CD14-positive monocyte (primary cell): ENCODE measurements around the gene HCN2. TPM values are rescaled to one million over a fixed set of nuclear protein-coding genes. Genes with fewer than 3 reads are reported as not detected.

Experiments
- DNase-seq, 3 donors: peaks; one replicate each; pipeline ENCODE4 v3.0.0-alpha.2; 2011 to 2022
- H2AFZ ChIP-seq: 2 replicates; pipeline ENCODE4 v1.6.0; 2012; ENCODE audit warnings: mild to moderate bottlenecking, low read depth, low read length, inconsistent platforms; ENCODE audit not compliant: insufficient read depth, poor library complexity, severe bottlenecking
- H3K27ac ChIP-seq, 2 donors: 1 replicate in 1 of 2; 2 replicates in 1 of 2; pipeline ENCODE4 v1.5.1; 2012 to 2013; ENCODE audit warnings: low read length in 2 of 2, control low read depth in 1 of 2, inconsistent platforms in 1 of 2, low read depth in 1 of 2, mild to moderate bottlenecking in 1 of 2
- H3K27me3 ChIP-seq, 2 donors: one replicate each; pipeline versions ENCODE4 v1.6.0 to v1.6.1; 2011 to 2013; ENCODE audit warnings: low read length in 2 of 2; ENCODE audit not compliant: control insufficient read depth in 2 of 2, insufficient read depth in 2 of 2
- H3K36me3 ChIP-seq, 2 donors: replicated peaks in 1 of 2; 1 replicate in 1 of 2; 2 replicates in 1 of 2; pipeline versions ENCODE4 v1.5.1 to v1.6.1; 2012 to 2013; ENCODE audit warnings: low read length in 2 of 2, control low read depth in 1 of 2, inconsistent platforms in 1 of 2, mild to moderate bottlenecking in 1 of 2; ENCODE audit not compliant: insufficient read depth in 2 of 2, control insufficient read depth in 1 of 2
- H3K4me1 ChIP-seq, 2 donors: 1 replicate in 1 of 2; 2 replicates in 1 of 2; pipeline versions ENCODE4 v1.5.1 to v1.6.1; 2012 to 2013; ENCODE audit warnings: low read length in 2 of 2, control low read depth in 1 of 2, inconsistent platforms in 1 of 2, mild to moderate bottlenecking in 1 of 2, moderate library complexity in 1 of 2; ENCODE audit not compliant: insufficient read depth in 2 of 2, control insufficient read depth in 1 of 2
- H3K4me2 ChIP-seq: replicated peaks from 2 replicates; pipeline ENCODE3; 2012; ENCODE audit warnings: low read length, moderate library complexity, mild to moderate bottlenecking; ENCODE audit not compliant: poor library complexity, severe bottlenecking; ENCODE audit errors: extremely low read depth
- H3K4me3 ChIP-seq, 3 experiments: fragments of 200-600 bp in 1 of 3; sonication (generic) in 1 of 3; replicated peaks in 1 of 3; 1 replicate in 2 of 3; 2 replicates in 1 of 3; pipeline ENCODE4 v1.5.1; 2011 to 2013; ENCODE audit warnings: low read length in 3 of 3, mild to moderate bottlenecking in 3 of 3, control low read depth in 2 of 3, low read depth in 2 of 3, inconsistent platforms in 1 of 3, moderate library complexity in 1 of 3
- H3K79me2 ChIP-seq: 2 replicates; pipeline ENCODE4 v1.6.0; 2012; ENCODE audit warnings: mild to moderate bottlenecking, control low read depth, inconsistent platforms, low read length, moderate library complexity; ENCODE audit not compliant: insufficient read depth
- H3K9ac ChIP-seq: 2 replicates; pipeline ENCODE4 v1.6.0; 2017; ENCODE audit warnings: low read length, mild to moderate bottlenecking; ENCODE audit not compliant: insufficient read depth, poor library complexity, severe bottlenecking
- H3K9me3 ChIP-seq, 2 donors: replicated peaks in 1 of 2; 1 replicate in 1 of 2; 2 replicates in 1 of 2; pipeline versions ENCODE4 v1.5.1 to v1.6.1; 2012 to 2013; ENCODE audit warnings: low read length in 2 of 2, control low read depth in 1 of 2; ENCODE audit not compliant: control insufficient read depth in 1 of 2, insufficient read depth in 1 of 2
- H4K20me1 ChIP-seq: 2 replicates; pipeline ENCODE4 v1.6.0; 2012; ENCODE audit warnings: mild to moderate bottlenecking, low read length, control low read depth, moderate library complexity; ENCODE audit not compliant: insufficient read depth
- H3K27ac Mint-ChIP-seq, 7 donors: one replicate each; pipeline ENCODE4 v1.8.0; 2020; ENCODE audit warnings: mild to moderate bottlenecking in 7 of 7, mixed read lengths in 7 of 7, moderate library complexity in 6 of 7, inconsistent platforms in 2 of 7
- H3K27me3 Mint-ChIP-seq, 3 donors: one replicate each; pipeline ENCODE4 v1.8.0; 2021 to 2022; ENCODE audit warnings: low read depth in 3 of 3, mild to moderate bottlenecking in 3 of 3, mixed read lengths in 3 of 3, moderate library complexity in 3 of 3, inconsistent platforms in 1 of 3
- H3K36me3 Mint-ChIP-seq, 2 donors: one replicate each; pipeline ENCODE4 v1.8.0; 2020; ENCODE audit warnings: mixed read lengths in 2 of 2, inconsistent platforms in 1 of 2, mild to moderate bottlenecking in 1 of 2
- H3K4me1 Mint-ChIP-seq: one replicate; pipeline ENCODE4 v1.8.0; 2020; ENCODE audit warnings: mild to moderate bottlenecking, mixed read lengths
- H3K4me3 Mint-ChIP-seq, 2 donors: one replicate each; pipeline ENCODE4 v1.8.0; 2020; ENCODE audit warnings: mild to moderate bottlenecking in 2 of 2, mixed read lengths in 2 of 2, moderate library complexity in 1 of 2
- H3K9me3 Mint-ChIP-seq, 7 donors: one replicate each; pipeline ENCODE4 v1.8.0; 2020 to 2022; ENCODE audit warnings: mixed read lengths in 7 of 7, mild to moderate bottlenecking in 6 of 7, moderate library complexity in 6 of 7, inconsistent platforms in 2 of 7
- CTCF ChIP-seq: fragments of 200-600 bp; IDR thresholded peaks from one replicate; pipeline ENCODE4 v1.8.0; 2022; ENCODE audit warnings: antibody characterized with exemption, mild to moderate bottlenecking
- WGBS: methylation state at CpG from one replicate; pipeline ENCODE4 v1.1.5; 2013; ENCODE audit warnings: missing lambda C conversion rate; ENCODE audit not compliant: insufficient coverage; 5-methylcytosine and 5-hydroxymethylcytosine counted together
- intact Hi-C, 2 donors: fragments of 100-400 bp; cut with micrococcal nuclease; formaldehyde crosslinking; loops; one replicate each; pipeline versions ENCODE4 v1.15.0 to v1.15.1; 2023
- polyA plus RNA-seq, 3 donors: library from polyadenylated mRNA; depleted of rRNA in 1 of 3; unstranded in 2 of 3; stranded (reverse) in 1 of 3; fragments of 300-500 nt in 2 of 3; fragments of >200 nt in 1 of 3; fragmentation: Illumina TruSeq in 2 of 3; gene quantifications; 1 replicate in 2 of 3; 2 replicates in 1 of 3; pipeline ENCODE4 v1.2.3, GENCODE V29; 2012 to 2021

The HCN2 gene
- polyA plus RNA-seq, 3 donors: 0.21 TPM; not detected in 2

GRCh38 chr19:607301-608154 lies 17.8 kb downstream of the HCN2 start:
- Mint-ChIP-seq H3K4me1 (peaks cover 18% of the 10 kb centered on the region), H3K27me3 (peaks cover 5 to 31% (median 8%) of the 10 kb centered on the region in 3 donors), H3K4me3 (no peak overlapping the region), H3K27ac (no peak overlapping the region), H3K9me3 (peaks cover 0 to 8% (median 3%) of the 10 kb centered on the region in 7 donors), H3K36me3 (no peaks in the 10 kb centered on the region)
- H3K4me3 ChIP-seq: no peak overlapping the region
- H3K4me2 ChIP-seq: no peak overlapping the region
- H3K9me3 ChIP-seq: peaks cover 0 to under 1% of the 10 kb centered on the region in 2 donors
- 88% methylated on average over 30 of the region's 30 CpGs for WGBS
- H3K27me3 ChIP-seq: peaks cover 0 to 12% of the 10 kb centered on the region in 2 donors
- intact Hi-C loops: no loop called here
- no peaks in the 10 kb centered on the region for H4K20me1 ChIP-seq
- no peak overlapping the region for H2AFZ ChIP-seq
- H3K79me2 ChIP-seq: no peaks in the 10 kb centered on the region
- H3K36me3 ChIP-seq: no peaks in the 10 kb centered on the region
- no peak overlapping the region for H3K27ac ChIP-seq
- no peak overlapping the region for H3K9ac ChIP-seq
- peaks cover 30 to 34% of the 10 kb centered on the region in 2 donors for H3K4me1 ChIP-seq
- DNase-seq: no peak
- no peak for TF ChIP-seq CTCF

- H3K4me1 ChIP-seq: peaks cover 30 to 34% of the 10 kb centered on the region in 2 donors
These were observed 18.7 kb downstream of the HCN2 start for GRCh38 chr19:608155-609003.

More at GRCh38 chr19:608155-609003, 18.7 kb downstream of the HCN2 start:
- 88% methylated on average over 28 of the region's 30 CpGs for WGBS
- H3K79me2 ChIP-seq: no peaks in the 10 kb centered on the region
- no peak overlapping the region for H3K4me3 Mint-ChIP-seq
- H3K36me3 ChIP-seq: no peaks in the 10 kb centered on the region
- no peaks in the 10 kb centered on the region for H3K36me3 Mint-ChIP-seq
- DNase-seq: no peak
- peaks cover 0 to 10% (median 3%) of the 10 kb centered on the region in 7 donors for H3K9me3 Mint-ChIP-seq
- peak overlapping the region in 1 of 2 donors; percentile 73 for H3K27ac ChIP-seq
- peak overlapping the region; percentile 47 for H3K4me2 ChIP-seq
- H4K20me1 ChIP-seq: no peaks in the 10 kb centered on the region
- peaks cover 17% of the 10 kb centered on the region for H3K4me1 Mint-ChIP-seq
- H3K4me3 ChIP-seq: peak overlapping the region in 1 of 3 experiments; percentile 34
- intact Hi-C loops: no loop called here
- peak overlapping the region in 3 of 7 donors; percentile 40 to 75 (median 71) for H3K27ac Mint-ChIP-seq
- no peak for TF ChIP-seq CTCF
- peaks cover 0 to 17% of the 10 kb centered on the region in 2 donors for H3K27me3 ChIP-seq
- peak overlapping the region; percentile 50 for H2AFZ ChIP-seq
- no peak overlapping the region for H3K9ac ChIP-seq
- H3K27me3 Mint-ChIP-seq: peaks cover 11 to 39% (median 13%) of the 10 kb centered on the region in 3 donors
- H3K9me3 ChIP-seq: no peaks in the 10 kb centered on the region
